HEK293T (cell line): ENCODE data around the gene SEPSECS.
A peak's percentile ranks its signal among the peaks of the same experiment; 100 is the strongest.

Source experiments
- CTCF ChIA-PET: fragments of 350-600 bp; formaldehyde crosslinking; extraction: SDS; loops from one replicate; lab custom pipeline; 2021; ENCODE audit warnings: antibody characterized with exemption, inconsistent platforms; lab: Yijun Ruan, JAX
- POLR2A ChIA-PET: fragments of 350-600 bp; formaldehyde crosslinking; extraction: SDS; loops from one replicate; lab custom pipeline; 2020; ENCODE audit warnings: antibody characterized with exemption, inconsistent platforms; lab: Yijun Ruan, JAX
- DNase-seq: peaks from one replicate; pipeline ENCODE4 v3.0.0; 2012; ENCODE audit warnings: mixed read lengths; ENCODE audit errors: extremely low spot score
- ARNT ChIP-seq: fragments of 450-650 bp; IDR thresholded peaks from 2 replicates; pipeline ENCODE4 v1.6.1; 2017; ENCODE audit warnings: mild to moderate bottlenecking
- BHLHE40 ChIP-seq: fragments of 450-650 bp; IDR thresholded peaks from 2 replicates; pipeline ENCODE4 v1.6.1; 2016; ENCODE audit warnings: mild to moderate bottlenecking, moderate library complexity, borderline replicate concordance
- CTBP1 ChIP-seq: fragments of 450-650 bp; IDR thresholded peaks from 2 replicates; pipeline ENCODE4 v1.6.1; 2016; ENCODE audit warnings: borderline replicate concordance
- ELF4 ChIP-seq: fragments of 450-650 bp; IDR thresholded peaks from 2 replicates; pipeline ENCODE4 v1.6.1; 2017; ENCODE audit warnings: antibody characterized with exemption
- FOXA1 ChIP-seq: fragments of 450-650 bp; IDR thresholded peaks from 2 replicates; pipeline ENCODE4 v1.6.1; 2016; ENCODE audit warnings: mild to moderate bottlenecking
- FOXK2 ChIP-seq: fragments of 450-650 bp; IDR thresholded peaks from 2 replicates; pipeline ENCODE4 v1.6.1; 2016; ENCODE audit warnings: mild to moderate bottlenecking
- FOXM1 ChIP-seq: fragments of 450-650 bp; IDR thresholded peaks from 2 replicates; pipeline ENCODE4 v1.6.1; 2017; ENCODE audit warnings: mild to moderate bottlenecking, borderline replicate concordance
- HDGF ChIP-seq: fragments of 450-650 bp; IDR thresholded peaks from 2 replicates; pipeline ENCODE4 v1.6.1; 2017; ENCODE audit warnings: antibody characterized with exemption, borderline replicate concordance
- L3MBTL2 ChIP-seq: fragments of 450-650 bp; conservative IDR thresholded peaks from 2 replicates; pipeline ENCODE4 v1.6.1; 2016; ENCODE audit warnings: mild to moderate bottlenecking
- LEF1 ChIP-seq: fragments of 450-650 bp; IDR thresholded peaks from 2 replicates; pipeline ENCODE4 v1.6.1; 2017; ENCODE audit warnings: mild to moderate bottlenecking, borderline replicate concordance
- NFRKB ChIP-seq: fragments of 450-650 bp; IDR thresholded peaks from 2 replicates; pipeline ENCODE4 v1.6.1; 2016; ENCODE audit warnings: mild to moderate bottlenecking, moderate library complexity
- SP1 ChIP-seq: fragments of 450-650 bp; IDR thresholded peaks from 2 replicates; pipeline ENCODE4 v1.6.1; 2017
- SUZ12 ChIP-seq: fragments of 450-650 bp; IDR thresholded peaks from 2 replicates; pipeline ENCODE4 v1.6.1; 2016; ENCODE audit warnings: mild to moderate bottlenecking
- TARDBP ChIP-seq: fragments of 450-650 bp; IDR thresholded peaks from 2 replicates; pipeline ENCODE4 v1.6.1; 2016
- ZNF384 ChIP-seq: fragments of 450-650 bp; IDR thresholded peaks from 2 replicates; pipeline ENCODE4 v1.6.1; 2016
- TF ChIP-seq, protein P1 (sequence below): fragments of 450-650 bp; IDR thresholded peaks from 2 replicates; pipeline ENCODE4 v1.6.1; 2016

SEPSECS gene

DNA sequence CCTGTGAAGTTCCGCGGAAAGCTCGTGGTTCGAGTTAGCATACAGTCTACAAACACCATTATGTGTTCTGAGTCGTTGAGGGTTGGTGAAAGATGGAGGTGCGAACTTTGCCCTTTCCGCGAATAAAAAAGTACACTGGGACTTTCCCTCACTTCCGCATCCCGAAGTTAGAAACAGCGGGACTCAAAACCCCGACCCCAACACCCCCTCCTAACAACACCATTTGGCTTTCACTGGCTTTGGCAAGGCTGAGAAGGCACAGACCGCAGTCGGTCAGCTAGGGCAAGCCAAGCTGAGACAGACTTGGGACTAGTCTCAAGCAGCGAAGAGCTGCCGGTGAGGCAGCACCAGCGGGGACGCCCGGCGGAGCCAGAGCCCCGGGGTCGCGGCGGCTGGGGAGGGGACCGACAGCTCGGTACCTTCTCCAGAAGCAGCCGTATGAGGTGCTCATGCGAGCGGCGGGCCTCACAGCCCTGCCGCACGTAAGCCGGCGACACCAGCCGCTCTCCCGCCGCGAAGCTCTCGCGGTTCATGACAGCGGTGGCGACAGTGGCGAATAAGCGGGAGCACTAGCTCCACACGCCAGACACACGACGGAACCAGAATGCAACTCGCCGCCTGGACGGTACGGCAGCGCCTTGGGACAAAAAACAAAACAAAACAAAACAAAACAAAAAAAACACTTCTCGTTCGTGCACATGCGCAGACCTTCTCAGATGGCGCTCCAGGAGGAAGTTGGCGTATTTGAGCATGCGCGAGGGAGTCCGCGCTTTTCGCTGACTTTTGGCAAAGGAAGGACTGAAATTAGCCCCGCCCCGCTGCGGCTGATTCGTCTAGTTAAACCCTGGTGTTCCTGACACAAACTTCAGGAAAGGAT lies at the start of gene SEPSECS:
SEPSECS (minus strand) TSS at position 613 of the 877 bp plus-strand sequence; CDS start at position 533, 80 bp downstream.
- ChIA-PET POLR2A (interaction anchor here (0.8 to 1.9 kb wide), 10 partner anchors 9 to 218 kb away, joined by 3 to 14 read pairs (median 4); partner anchors contain the start of genes PI4K2B and ZCCHC4), CTCF (interaction anchor here (0.6 kb wide), 1 partner anchor 92 kb away, joined by 3 read pairs; no protein-coding TSS in a partner anchor)
- TF ChIP-seq L3MBTL2 (peak; percentile 91), ZNF384 (peak; percentile 81), FOXM1 (no peak), ELF4 (0 out of 2 replicates have a peak, but pooled peaks have one; percentile 18)
- peak; percentile 83 for DNase-seq

DNA sequence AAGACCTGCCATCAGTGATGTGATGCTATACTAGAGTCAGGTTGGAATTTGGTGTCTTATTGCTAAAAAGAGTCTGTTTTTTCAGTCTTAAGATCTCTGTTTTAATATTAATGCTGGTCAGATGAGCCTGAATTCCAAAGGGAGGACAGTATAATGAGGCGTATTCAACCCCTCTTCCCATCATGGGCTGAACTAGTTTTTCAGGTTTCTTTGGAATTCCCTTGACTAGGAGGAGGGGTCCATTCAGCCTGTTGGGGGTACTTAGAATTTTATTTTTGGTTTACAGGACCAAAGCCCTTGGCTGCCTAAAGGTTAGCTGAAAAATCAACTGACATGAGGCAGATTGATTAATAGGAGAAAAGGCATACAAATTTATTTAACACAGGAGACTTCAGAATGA lies 49.5 kb upstream of the SEPSECS start:
- POLR2A ChIA-PET: no interaction called here

DNA sequence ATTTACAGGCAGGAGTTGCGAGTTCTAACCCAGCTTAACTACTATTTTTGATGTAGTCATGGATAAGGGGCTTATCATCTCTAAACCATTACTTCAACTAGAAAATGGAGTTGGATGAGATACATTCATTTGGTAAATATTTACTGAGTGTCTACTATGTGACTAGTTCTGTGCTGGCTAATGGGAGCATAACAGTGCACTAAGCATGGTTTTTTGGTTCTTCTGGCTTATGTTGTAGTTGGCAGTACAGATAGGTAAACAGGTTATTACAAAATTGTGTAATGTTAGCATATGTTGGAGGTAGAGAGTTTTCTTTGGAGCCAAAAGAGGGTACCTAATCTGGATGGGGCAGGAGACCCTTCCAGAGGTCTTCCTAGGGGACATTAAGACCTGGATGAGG lies 47.7 kb upstream of the SEPSECS start:
- DNase-seq: no peak
- ChIA-PET POLR2A (no interaction called here), CTCF (no interaction called here)
- no peak for TF ChIP-seq ARNT
- TF ChIP-seq FOXK2: no peak
- TF ChIP-seq L3MBTL2: no peak
- TF ChIP-seq FOXM1: no peak
- no peak for TF ChIP-seq BHLHE40
- TF ChIP-seq SUZ12: no peak
- no peak for TF ChIP-seq NFRKB
- no peak for TF ChIP-seq ZNF384
- no peak for TF ChIP-seq LEF1
- no peak for TF ChIP-seq FOXA1

More for the DNA sequence above, 49.5 kb upstream of the SEPSECS start:
- TF ChIP-seq HDGF (no peak), TARDBP (no peak), CTBP1 (no peak), LEF1 (no peak), SP1 (no peak), FOXA1 (no peak), L3MBTL2 (no peak), FOXK2 (no peak), ZNF384 (no peak), BHLHE40 (no peak), SUZ12 (no peak), ELF4 (no peak), FOXM1 (no peak)
- TF ChIP-seq, protein P1, sequence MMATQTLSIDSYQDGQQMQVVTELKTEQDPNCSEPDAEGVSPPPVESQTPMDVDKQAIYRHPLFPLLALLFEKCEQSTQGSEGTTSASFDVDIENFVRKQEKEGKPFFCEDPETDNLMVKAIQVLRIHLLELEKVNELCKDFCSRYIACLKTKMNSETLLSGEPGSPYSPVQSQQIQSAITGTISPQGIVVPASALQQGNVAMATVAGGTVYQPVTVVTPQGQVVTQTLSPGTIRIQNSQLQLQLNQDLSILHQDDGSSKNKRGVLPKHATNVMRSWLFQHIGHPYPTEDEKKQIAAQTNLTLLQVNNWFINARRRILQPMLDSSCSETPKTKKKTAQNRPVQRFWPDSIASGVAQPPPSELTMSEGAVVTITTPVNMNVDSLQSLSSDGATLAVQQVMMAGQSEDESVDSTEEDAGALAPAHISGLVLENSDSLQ: no peak
- DNase-seq: no peak
- CTCF ChIA-PET: interaction anchor here (0.5 to 0.7 kb wide), 2 partner anchors 15 to 594 kb away, joined by 4 read pairs; no protein-coding TSS in a partner anchor

DNA sequence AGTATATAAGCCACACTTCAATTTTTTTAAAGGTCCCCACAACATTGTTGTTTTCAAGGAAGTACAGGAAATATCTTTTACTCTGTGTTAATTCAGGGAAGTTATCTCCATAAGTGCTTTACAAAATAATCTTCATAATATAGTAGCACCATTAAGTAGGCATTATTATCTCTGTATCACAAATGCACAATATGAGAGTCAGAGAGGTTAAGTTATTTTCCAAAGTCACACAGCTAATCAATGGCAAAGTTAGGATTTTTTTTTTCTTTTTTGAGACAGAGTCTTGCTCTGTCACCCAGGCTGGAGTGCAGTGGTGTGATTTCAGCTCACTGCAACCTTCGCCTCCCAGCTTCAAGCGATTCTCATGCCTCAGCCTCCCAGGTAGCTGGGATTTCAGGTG lies 38.5 kb upstream of the SEPSECS start:
- POLR2A ChIA-PET: no interaction called here
- DNase-seq: no peak
- TF ChIP-seq, protein P1: no peak
- no peak for TF ChIP-seq CTBP1
- TF ChIP-seq L3MBTL2: no peak
- TF ChIP-seq SUZ12: no peak
- no peak for TF ChIP-seq FOXA1
- TF ChIP-seq FOXK2: no peak
- CTCF ChIA-PET: no interaction called here

DNA sequence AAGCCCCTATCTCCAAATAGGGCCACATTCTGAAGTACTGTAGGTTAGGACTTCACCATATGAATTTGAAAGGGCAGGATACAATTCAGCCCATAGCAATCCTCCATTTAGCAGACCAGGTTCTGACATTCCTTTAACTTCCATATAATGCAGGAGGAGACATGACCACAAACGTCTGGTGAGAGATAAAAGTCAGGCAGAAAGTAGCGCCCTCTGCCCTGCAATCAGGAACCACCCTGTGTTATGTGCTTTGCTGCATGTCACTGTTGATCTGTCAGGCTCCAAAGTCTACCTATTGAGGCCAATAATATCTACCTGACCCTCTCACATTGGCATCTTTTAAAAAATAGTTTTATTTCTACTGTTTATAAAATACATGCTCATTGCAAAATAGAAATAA lies 30.2 kb upstream of the SEPSECS start:
- no peak for DNase-seq
- POLR2A ChIA-PET: no interaction called here
- CTCF ChIA-PET: no interaction called here
- TF ChIP-seq FOXA1: no peak
- no peak for TF ChIP-seq FOXM1
- TF ChIP-seq NFRKB: no peak
- no peak for TF ChIP-seq ARNT
- no peak for TF ChIP-seq TARDBP
- no peak for TF ChIP-seq ZNF384
- no peak for TF ChIP-seq SUZ12
- TF ChIP-seq HDGF: no peak

DNA sequence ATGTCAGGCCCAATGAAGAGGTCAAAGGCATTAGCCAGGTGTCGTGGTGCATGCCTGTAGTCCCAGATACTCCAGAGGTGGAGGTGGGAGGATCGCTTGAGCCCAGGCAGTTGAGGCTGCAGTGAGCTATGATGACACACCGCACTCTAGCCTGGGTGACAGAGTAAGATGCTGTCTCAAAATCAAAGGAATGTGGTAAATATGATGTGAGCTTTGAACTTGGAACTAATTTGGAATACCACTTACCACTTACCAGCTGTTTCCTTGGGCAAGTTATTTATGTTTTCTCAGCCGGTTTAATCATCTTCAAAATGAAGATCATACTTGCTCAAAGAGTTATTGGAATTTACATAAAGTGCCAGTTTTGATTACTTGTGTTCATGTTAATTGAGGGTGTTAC lies 23.8 kb upstream of the SEPSECS start:
- CTCF ChIA-PET: no interaction called here
- no peak for TF ChIP-seq FOXK2
- no peak for TF ChIP-seq L3MBTL2
- TF ChIP-seq ZNF384: no peak
- TF ChIP-seq HDGF: no peak
- no peak for TF ChIP-seq NFRKB
- TF ChIP-seq FOXM1: no peak
- no peak for TF ChIP-seq TARDBP
- no peak for TF ChIP-seq BHLHE40
- no peak for TF ChIP-seq SUZ12
- TF ChIP-seq LEF1: no peak
- no peak for TF ChIP-seq CTBP1
- TF ChIP-seq SP1: no peak
- TF ChIP-seq, protein P1: no peak
- no peak for TF ChIP-seq FOXA1
- no peak for TF ChIP-seq ARNT
- no peak for TF ChIP-seq ELF4
- POLR2A ChIA-PET: no interaction called here
- DNase-seq: no peak
